HepG2 (cell line): ENCODE results near the gene CRMP1. TPM values are rescaled to one million over a fixed set of nuclear protein-coding genes. Genes with fewer than 3 reads are reported as not detected.

Source experiments
- ATAC-seq: fragments of 200-7000 bp; cut with Tn5 transposase; 3 replicates; pipeline ENCODE4 v1.9.1; 2020; ENCODE audit warnings: mild to moderate bottlenecking, moderate library complexity
- BruUV-seq: library from RNA; stranded (reverse); fragments of 400-500 nt; replicated peaks from 2 replicates; lab custom pipeline; 2021; lab: Mats Ljungman, UMichigan
- CTCF ChIA-PET: fragments of 300-600 bp; formaldehyde crosslinking; extraction: SDS; loops from one replicate; lab custom pipeline; 2021; ENCODE audit warnings: low total read pairs, inconsistent platforms, low intra/inter-chr PET ratio; lab: Yijun Ruan, JAX
- POLR2A ChIA-PET: fragments of 350-600 bp; sonication (Branson Sonifier 250); formaldehyde crosslinking; loops from one replicate; lab custom pipeline; 2020; ENCODE audit warnings: antibody characterized with exemption, inconsistent platforms; lab: Yijun Ruan, JAX
- DNase-seq: peaks from one replicate; pipeline ENCODE4 v3.0.0-alpha.2; 2015; ENCODE audit warnings: low spot score
- FAIRE-seq: peaks from 3 replicates; lab custom pipeline; 2011; peaks lifted over from hg19 to GRCh38; lab: Jason Lieb, UNC
- H2AFZ ChIP-seq: one replicate; pipeline ENCODE4 v1.6.1; 2011; ENCODE audit warnings: low read length, inconsistent platforms
- H3K27ac ChIP-seq: fragments of 300-600 bp; 3 replicates; pipeline ENCODE4 v1.8.0; 2011; ENCODE audit warnings: mixed run types, mild to moderate bottlenecking, mixed read lengths, low read length, inconsistent platforms; ENCODE audit not compliant: insufficient read depth; ENCODE audit errors: extremely low read length
- H3K27me3 ChIP-seq, 2 experiments: fragments of 200-600 bp in 1 of 2; 2 replicates in 1 of 2; 3 replicates in 1 of 2; pipeline versions ENCODE4 v1.6.0 to v1.8.0; 2011; ENCODE audit warnings: low read length in 2 of 2, mild to moderate bottlenecking in 2 of 2, moderate library complexity in 2 of 2, inconsistent platforms in 1 of 2; ENCODE audit not compliant: insufficient read depth in 2 of 2, control insufficient read depth in 1 of 2
- H3K36me3 ChIP-seq, 2 experiments: fragments of 200-600 bp in 1 of 2; replicated peaks in 1 of 2; 2 replicates in 1 of 2; 3 replicates in 1 of 2; pipeline versions ENCODE4 v1.5.1 to v1.8.0; 2011; ENCODE audit warnings: low read length in 2 of 2, inconsistent platforms in 1 of 2; ENCODE audit not compliant: insufficient read depth in 2 of 2, control insufficient read depth in 1 of 2
- H3K4me1 ChIP-seq: 2 replicates; pipeline ENCODE4 v1.5.1; 2012; ENCODE audit warnings: low read length, inconsistent platforms; ENCODE audit not compliant: insufficient read depth
- H3K4me2 ChIP-seq: 2 replicates; pipeline ENCODE4 v1.6.0; 2011; ENCODE audit warnings: low read depth, low read length, inconsistent platforms
- H3K4me3 ChIP-seq, 3 experiments: fragments of 200-600 bp in 1 of 3; sonication (generic), shearing (Covaris generic) in 1 of 3; replicated peaks in 1 of 3; 2 replicates each; pipeline ENCODE4 v1.5.1; 2011 to 2016; ENCODE audit warnings: low read length in 3 of 3, inconsistent platforms in 2 of 3, low read depth in 2 of 3, mild to moderate bottlenecking in 2 of 3, control low read depth in 1 of 3, mixed read lengths in 1 of 3; ENCODE audit not compliant: insufficient read depth in 1 of 3
- H3K79me2 ChIP-seq: one replicate; pipeline ENCODE4 v1.6.1; 2011; ENCODE audit warnings: low read length, inconsistent platforms; ENCODE audit not compliant: insufficient read depth
- H3K9ac ChIP-seq: 2 replicates; pipeline ENCODE4 v1.6.0; 2011; ENCODE audit warnings: mild to moderate bottlenecking, low read depth, low read length, inconsistent platforms; ENCODE audit not compliant: insufficient read depth
- H3K9me3 ChIP-seq: 2 replicates; pipeline ENCODE4 v1.5.1; 2012; ENCODE audit warnings: mild to moderate bottlenecking, low read length
- H4K20me1 ChIP-seq: 2 replicates; pipeline ENCODE4 v1.6.0; 2011; ENCODE audit warnings: inconsistent platforms, mild to moderate bottlenecking, low read length, moderate library complexity; ENCODE audit not compliant: insufficient read depth
- GFI1 ChIP-seq: sonication (generic); formaldehyde crosslinking; IDR thresholded peaks from 2 replicates; pipeline ENCODE4 v1.5.0; 2020; ENCODE audit warnings: missing genetic modification reagents, mild to moderate bottlenecking, borderline replicate concordance
- HOXA5 ChIP-seq: sonication (generic); formaldehyde crosslinking; IDR thresholded peaks from 2 replicates; pipeline ENCODE4 v1.4.0; 2020; ENCODE audit warnings: missing genetic modification reagents
- POLR2AphosphoS5 ChIP-seq: IDR thresholded peaks from 2 replicates; pipeline ENCODE4 v1.6.1; 2012; ENCODE audit warnings: low read depth, low read length
- SAP130 ChIP-seq: IDR thresholded peaks from 2 replicates; pipeline ENCODE4 v1.6.1; 2016; ENCODE audit warnings: low read depth
- ZNF34 ChIP-seq: sonication (generic); formaldehyde crosslinking; IDR thresholded peaks from 2 replicates; pipeline ENCODE4 v1.4.0; 2020; ENCODE audit warnings: mild to moderate bottlenecking, missing genetic modification reagents, borderline replicate concordance
- WGBS: methylation state at CpG from one replicate; pipeline ENCODE4 v1.1.6; 2017; ENCODE audit warnings: low lambda C conversion rate; 5-methylcytosine and 5-hydroxymethylcytosine counted together
- in situ Hi-C: cut with HindIII; loops from 2 replicates; pipeline ENCODE4 v1.10.0; 2017; ENCODE audit warnings: low pct_unique_long_range_greater_than_20kb; ENCODE audit not compliant: extremely low pct_ligation_motif_present
- intact Hi-C: fragments of 100-400 bp; cut with micrococcal nuclease; formaldehyde crosslinking; loops from one replicate; pipeline ENCODE4 v1.10.0; 2022; ENCODE audit not compliant: unreplicated experiment
- polyA plus RNA-seq, 8 experiments: library from polyadenylated mRNA; depleted of rRNA in 3 of 8; stranded (reverse) in 7 of 8; unstranded in 1 of 8; fragments of >200 nt; fragmentation: Illumina TruSeq in 4 of 8; extraction: Trizol in 4 of 8; gene quantifications; 2 replicates each; pipeline versions ENCODE4 v1.2.1 to v1.2.3, GENCODE V29; 2011 to 2016; ENCODE audit warnings: low read depth in 4 of 8, missing spikeins in 1 of 8, mixed read lengths in 1 of 8; ENCODE audit not compliant: insufficient read depth in 1 of 8
- total RNA-seq, 5 experiments: library from RNA; depleted of rRNA; stranded (reverse); fragments of >200 nt; fragmentation: Illumina TruSeq; extraction: Trizol; gene quantifications; 2 replicates each; pipeline ENCODE4 v1.2.3, GENCODE V29; 2016; ENCODE audit warnings: low read depth in 1 of 5
- TF ChIP-seq, protein P1 (sequence below): sonication (generic); formaldehyde crosslinking; conservative IDR thresholded peaks from 2 replicates; pipeline ENCODE4 v1.4.0; 2020; ENCODE audit warnings: missing genetic modification reagents

Gene CRMP1
- total and polyA plus RNA-seq, 2 of the 13 experiments (the other 11 are each of a cell fraction or from before 2014, with no cell fraction given) = not detected

DNA sequence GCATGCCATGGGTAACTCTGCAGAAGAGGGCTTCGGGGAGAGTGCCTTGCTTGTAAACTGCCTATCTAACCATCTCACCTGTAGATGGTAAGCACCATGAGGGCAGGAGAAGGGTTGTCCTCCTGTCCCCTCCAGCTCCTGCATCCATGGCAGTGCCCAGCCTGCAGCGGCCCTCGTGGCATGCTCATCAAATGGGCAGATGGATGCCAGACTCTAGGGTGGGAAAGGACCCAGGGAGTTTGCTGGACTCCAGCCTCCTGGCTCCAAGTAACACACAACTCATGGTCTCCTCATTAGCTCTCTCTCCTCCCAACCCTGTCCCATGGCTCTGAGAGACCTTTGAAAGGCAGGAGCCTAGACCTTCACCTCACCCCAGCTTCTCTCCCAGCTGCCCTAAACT lies 29.7 kb upstream of the CRMP1 start:
- Histone ChIP-seq H3K4me3 (no peak overlapping the region), H3K27me3 (peaks cover 2 to 26% of the 10 kb centered on the region in 2 experiments; a peak in 3 of 5 replicates), H3K9ac (no peak overlapping the region), H4K20me1 (no peaks in the 10 kb centered on the region), H3K79me2 (no peaks in the 10 kb centered on the region), H3K4me2 (no peak overlapping the region), H3K27ac (no peak overlapping the region), H3K9me3 (no peaks in the 10 kb centered on the region), H3K36me3 (no peaks in the 10 kb centered on the region)
- FAIRE-seq (no peak), DNase-seq (no peak)
- no TSS peak for BruUV-seq
- WGBS = 0% methylated on average over 1 of the region's 3 CpGs
- in situ Hi-C loops = no loop called here
- POLR2A ChIA-PET = no interaction called here
- TF ChIP-seq, protein P1, sequence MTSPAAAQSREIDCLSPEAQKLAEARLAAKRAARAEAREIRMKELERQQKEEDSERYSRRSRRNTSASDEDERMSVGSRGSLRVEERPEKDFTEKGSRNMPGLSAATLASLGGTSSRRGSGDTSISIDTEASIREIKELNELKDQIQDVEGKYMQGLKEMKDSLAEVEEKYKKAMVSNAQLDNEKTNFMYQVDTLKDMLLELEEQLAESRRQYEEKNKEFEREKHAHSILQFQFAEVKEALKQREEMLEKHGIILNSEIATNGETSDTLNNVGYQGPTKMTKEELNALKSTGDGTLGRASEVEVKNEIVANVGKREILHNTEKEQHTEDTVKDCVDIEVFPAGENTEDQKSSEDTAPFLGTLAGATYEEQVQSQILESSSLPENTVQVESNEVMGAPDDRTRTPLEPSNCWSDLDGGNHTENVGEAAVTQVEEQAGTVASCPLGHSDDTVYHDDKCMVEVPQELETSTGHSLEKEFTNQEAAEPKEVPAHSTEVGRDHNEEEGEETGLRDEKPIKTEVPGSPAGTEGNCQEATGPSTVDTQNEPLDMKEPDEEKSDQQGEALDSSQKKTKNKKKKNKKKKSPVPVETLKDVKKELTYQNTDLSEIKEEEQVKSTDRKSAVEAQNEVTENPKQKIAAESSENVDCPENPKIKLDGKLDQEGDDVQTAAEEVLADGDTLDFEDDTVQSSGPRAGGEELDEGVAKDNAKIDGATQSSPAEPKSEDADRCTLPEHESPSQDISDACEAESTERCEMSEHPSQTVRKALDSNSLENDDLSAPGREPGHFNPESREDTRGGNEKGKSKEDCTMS = no peak
- no peak for TF ChIP-seq SAP130 (CRISPR knock-in tag)
- TF ChIP-seq, all 625 proteins: peak for 0
- no peak for ATAC-seq
- intact Hi-C loops = no loop called here
- CTCF ChIA-PET = no interaction called here
- H2AFZ ChIP-seq = no peak overlapping the region
- no peaks in the 10 kb centered on the region for H3K4me1 ChIP-seq

DNA sequence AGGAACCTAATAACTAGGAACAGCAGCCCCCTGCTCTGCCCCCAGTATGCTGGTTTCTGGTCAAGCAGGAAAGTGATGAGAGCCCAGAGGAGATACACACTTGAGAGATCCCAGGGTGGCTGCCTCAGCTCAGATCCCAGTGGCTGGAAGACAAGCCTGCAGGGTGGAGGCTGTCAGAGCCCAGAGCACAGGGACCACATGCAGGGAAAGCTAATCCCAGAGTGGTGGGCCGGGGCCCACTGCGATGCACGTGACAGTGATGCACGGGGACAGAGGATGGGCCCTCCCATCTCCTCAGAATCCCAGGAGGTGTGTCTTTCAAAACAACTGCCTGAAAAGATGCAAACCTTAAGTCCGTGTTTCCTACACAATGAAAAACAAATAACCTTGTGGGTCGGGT lies 29.1 kb upstream of the CRMP1 start:
- intact Hi-C loops (no loop called here), in situ Hi-C loops (no loop called here)
- POLR2A ChIA-PET = no interaction called here
- no peak overlapping the region for H3K9ac ChIP-seq
- no TSS peak for BruUV-seq
- peaks cover 2 to 21% of the 10 kb centered on the region in 2 experiments; a peak in 3 of 5 replicates for H3K27me3 ChIP-seq
- no peak for ATAC-seq
- 0% methylated on average over 5 of the region's 6 CpGs for WGBS
- H3K4me2 ChIP-seq = no peak overlapping the region
- H2AFZ ChIP-seq = no peak overlapping the region
- H3K79me2 ChIP-seq = no peaks in the 10 kb centered on the region
- no peak for TF ChIP-seq HOXA5
- no peak for TF ChIP-seq POLR2AphosphoS5
- no peak for TF ChIP-seq GFI1 (CRISPR knock-in tag)
- no peak for TF ChIP-seq ZNF34 (CRISPR knock-in tag)
- no peaks in the 10 kb centered on the region for H3K36me3 ChIP-seq
- FAIRE-seq = no peak
- no peak for DNase-seq
- H3K27ac ChIP-seq = no peak overlapping the region
- H3K9me3 ChIP-seq = no peaks in the 10 kb centered on the region
- no peaks in the 10 kb centered on the region for H4K20me1 ChIP-seq
- no peak overlapping the region for H3K4me3 ChIP-seq
- CTCF ChIA-PET = no interaction called here
- no peaks in the 10 kb centered on the region for H3K4me1 ChIP-seq
